Kidney epithelial cell (primary cell): Measurements from ENCODE around the gene MBOAT1. TPM values are rescaled to one million over a fixed set of nuclear protein-coding genes. Genes with fewer than 3 reads are reported as not detected.

ENCODE experiments used
- DNase-seq: peaks from one replicate; pipeline ENCODE4 v3.0.0-alpha.2; 2010; ENCODE audit warnings: low read depth
- H3K27me3 ChIP-seq: 2 replicates; pipeline ENCODE4 v1.6.0; 2011; ENCODE audit warnings: low read length; ENCODE audit not compliant: control insufficient read depth, insufficient read depth
- H3K36me3 ChIP-seq: 2 replicates; pipeline ENCODE4 v1.5.1; 2011; ENCODE audit warnings: low read length; ENCODE audit not compliant: control insufficient read depth, insufficient read depth
- H3K4me3 ChIP-seq: 2 replicates; pipeline ENCODE4 v1.5.1; 2011; ENCODE audit warnings: low read depth, mild to moderate bottlenecking, control low read depth, low read length
- total RNA-seq: library from RNA; depleted of rRNA; stranded (reverse); fragments of >200 nt; gene quantifications from 2 replicates; pipeline ENCODE4 v1.2.3, GENCODE V29; 2015
- TF ChIP-seq, protein P1 (sequence below): IDR thresholded peaks from 2 replicates; pipeline ENCODE4 v1.5.1; 2011; ENCODE audit warnings: mild to moderate bottlenecking, moderate library complexity, low read length, control low read depth, inconsistent platforms; ENCODE audit not compliant: insufficient read depth, poor library complexity, severe bottlenecking

Gene MBOAT1
- total RNA-seq, 1 donor from 2014 or later: 12.0 TPM

DNA sequence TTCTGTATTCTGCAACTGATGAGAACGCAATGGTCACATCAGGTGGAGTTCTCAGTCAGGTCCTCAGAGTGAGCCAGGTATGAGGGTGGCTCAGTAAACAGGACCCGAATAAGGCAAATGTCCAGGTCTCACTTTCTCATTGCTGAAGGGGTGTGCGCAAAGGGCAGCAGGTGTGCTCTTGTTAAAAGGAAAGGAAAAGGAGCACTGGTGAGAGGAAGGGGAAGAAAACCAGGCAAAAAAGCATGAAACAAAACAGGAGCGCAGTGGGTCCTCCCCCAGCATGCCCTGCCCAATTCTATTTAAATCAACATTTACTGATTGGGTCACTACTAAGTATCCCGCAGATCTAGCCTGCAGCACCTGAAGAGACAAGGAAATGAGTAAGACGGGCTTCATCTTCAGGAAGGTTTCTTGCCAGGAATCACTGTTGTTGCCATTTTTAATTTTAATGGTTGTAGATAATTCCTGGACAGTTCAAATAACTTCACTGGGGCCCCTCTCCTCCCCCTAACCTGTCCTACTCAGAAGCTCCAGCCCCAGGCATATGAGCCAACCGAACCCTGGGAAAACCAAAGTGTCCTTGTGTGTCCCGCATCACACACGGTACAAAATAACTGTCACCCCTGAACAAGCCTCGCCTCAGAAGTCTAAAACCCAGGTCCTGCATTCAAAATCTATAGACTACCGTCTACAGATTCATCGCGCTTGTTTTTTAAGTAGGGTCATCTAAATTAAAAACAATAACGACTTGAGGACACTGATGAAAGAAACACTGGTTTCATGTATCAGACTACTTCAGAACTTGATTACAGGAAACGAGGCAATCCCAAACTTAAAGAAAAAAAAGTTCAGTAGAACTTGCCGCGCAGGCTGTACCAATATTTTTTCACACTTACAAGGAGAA, 980 bp downstream of the MBOAT1 start:
- no peak for DNase-seq
- TF ChIP-seq, protein P1, sequence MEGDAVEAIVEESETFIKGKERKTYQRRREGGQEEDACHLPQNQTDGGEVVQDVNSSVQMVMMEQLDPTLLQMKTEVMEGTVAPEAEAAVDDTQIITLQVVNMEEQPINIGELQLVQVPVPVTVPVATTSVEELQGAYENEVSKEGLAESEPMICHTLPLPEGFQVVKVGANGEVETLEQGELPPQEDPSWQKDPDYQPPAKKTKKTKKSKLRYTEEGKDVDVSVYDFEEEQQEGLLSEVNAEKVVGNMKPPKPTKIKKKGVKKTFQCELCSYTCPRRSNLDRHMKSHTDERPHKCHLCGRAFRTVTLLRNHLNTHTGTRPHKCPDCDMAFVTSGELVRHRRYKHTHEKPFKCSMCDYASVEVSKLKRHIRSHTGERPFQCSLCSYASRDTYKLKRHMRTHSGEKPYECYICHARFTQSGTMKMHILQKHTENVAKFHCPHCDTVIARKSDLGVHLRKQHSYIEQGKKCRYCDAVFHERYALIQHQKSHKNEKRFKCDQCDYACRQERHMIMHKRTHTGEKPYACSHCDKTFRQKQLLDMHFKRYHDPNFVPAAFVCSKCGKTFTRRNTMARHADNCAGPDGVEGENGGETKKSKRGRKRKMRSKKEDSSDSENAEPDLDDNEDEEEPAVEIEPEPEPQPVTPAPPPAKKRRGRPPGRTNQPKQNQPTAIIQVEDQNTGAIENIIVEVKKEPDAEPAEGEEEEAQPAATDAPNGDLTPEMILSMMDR: no peak
- H3K4me3 ChIP-seq: peak overlapping the region; percentile 80
- no peaks in the 10 kb centered on the region for H3K36me3 ChIP-seq
- no peaks in the 10 kb centered on the region for H3K27me3 ChIP-seq

DNA sequence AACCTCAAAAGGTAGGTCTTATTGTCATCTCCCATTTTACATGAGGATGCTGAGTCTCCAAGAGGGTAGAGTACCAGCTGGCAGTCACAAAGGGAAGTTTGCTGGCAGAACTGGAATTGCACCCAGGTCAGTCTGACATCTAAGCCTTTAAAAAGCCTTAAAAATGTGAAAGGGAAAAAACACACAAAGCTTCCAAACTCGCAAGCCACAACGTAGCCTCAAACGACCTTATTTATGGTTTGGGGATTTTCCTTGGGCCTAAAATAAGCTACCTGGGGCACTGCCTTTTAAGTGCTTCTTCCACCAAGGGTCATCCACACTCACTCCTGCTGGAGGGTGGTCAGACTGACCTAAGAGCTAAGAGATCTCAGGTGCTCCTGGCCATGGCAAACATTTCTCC, 2.1 kb downstream of the MBOAT1 start:
- Histone ChIP-seq H3K27me3 (no peaks in the 10 kb centered on the region), H3K36me3 (peaks cover 1% of the 10 kb centered on the region), H3K4me3 (no peak overlapping the region)
- TF ChIP-seq, protein P1: no peak
- DNase-seq: no peak

DNA sequence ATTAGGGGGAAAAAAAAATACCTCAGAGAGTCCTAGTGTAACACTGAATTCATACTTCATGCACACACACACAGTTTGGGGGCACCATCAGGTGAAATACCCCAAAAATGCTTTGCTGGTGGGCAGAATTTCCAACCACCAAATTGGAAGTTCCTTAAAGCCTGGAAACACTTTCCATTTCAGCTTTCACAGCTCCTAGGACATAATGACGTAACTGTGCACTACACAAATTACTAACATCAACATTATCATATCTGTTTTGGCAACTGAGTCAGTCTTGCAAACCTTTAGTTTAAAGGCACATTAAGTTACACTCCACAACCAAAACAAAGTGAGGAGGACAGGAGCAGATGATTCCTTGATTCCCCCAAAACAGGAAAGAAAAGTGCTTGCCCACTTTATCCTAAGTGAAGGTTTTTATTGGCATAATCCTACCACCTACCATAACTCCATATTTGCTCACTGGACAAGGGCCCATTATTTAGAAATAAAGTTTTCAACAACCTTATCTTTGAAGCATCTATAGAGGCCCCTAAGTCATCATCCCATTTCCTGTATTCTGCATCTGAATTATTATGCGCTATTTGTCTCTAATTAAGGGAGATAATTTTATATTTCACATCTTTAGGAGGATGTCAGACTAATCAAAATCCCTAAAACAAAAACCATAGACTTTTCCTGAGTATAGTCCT, 3.4 kb downstream of the MBOAT1 start:
- H3K4me3 ChIP-seq: no peak overlapping the region
- H3K27me3 ChIP-seq: no peaks in the 10 kb centered on the region
- H3K36me3 ChIP-seq: peaks cover 1% of the 10 kb centered on the region
- TF ChIP-seq, protein P1: no peak
- no peak for DNase-seq

DNA sequence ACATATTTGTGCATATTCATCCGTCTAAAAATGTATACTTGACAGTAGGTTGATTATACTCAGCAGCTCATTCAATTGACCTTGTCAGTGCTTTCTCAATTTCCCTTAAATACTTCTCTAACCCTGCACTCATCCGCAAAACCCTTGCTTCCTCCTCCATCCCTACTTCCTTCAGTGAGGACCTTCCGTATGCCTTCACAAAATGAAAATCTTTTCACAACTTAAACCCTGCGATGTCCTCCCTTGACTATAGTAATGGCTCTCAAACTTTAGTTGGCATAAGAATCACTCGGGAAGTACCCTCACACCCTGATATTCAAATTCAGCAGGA, 5.2 kb downstream of the MBOAT1 start:
- H3K27me3 ChIP-seq: no peaks in the 10 kb centered on the region
- DNase-seq: no peak
- H3K36me3 ChIP-seq: peaks cover 1% of the 10 kb centered on the region
- no peak overlapping the region for H3K4me3 ChIP-seq
- TF ChIP-seq, protein P1: no peak

DNA sequence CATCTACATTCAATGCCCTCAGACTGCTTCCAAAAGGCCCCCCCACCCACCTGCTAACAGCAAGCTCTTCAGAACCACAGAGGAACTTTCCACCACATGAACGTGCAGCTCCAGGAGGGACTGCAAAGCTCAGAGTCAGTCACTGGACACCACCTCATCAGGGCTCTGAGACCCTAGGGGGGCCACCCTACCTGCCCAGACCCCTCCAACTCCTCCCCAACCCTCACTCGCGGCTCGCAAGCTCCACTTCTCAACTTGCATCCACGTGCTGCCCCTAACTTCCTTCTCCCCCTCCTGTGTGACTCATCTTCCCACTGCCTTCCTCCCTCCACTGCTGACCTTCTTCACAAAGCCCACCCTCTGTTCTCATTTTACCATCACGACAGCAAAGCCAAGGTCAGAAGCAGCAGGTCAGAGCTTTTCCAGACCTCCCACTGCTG, 6.5 kb downstream of the MBOAT1 start:
- TF ChIP-seq, protein P1: no peak
- Histone ChIP-seq H3K27me3 (no peaks in the 10 kb centered on the region), H3K4me3 (no peak overlapping the region), H3K36me3 (peaks cover 1% of the 10 kb centered on the region)
- DNase-seq: no peak
